Stimulated activated CD4-positive, alpha-beta T cell treated with anti-CD3 and anti-CD28 coated beads, Interleukin-4, amount 100 ng/mL, for 48 hours (primary cell): ENCODE results near the gene ITPRIPL1.
"Not testable (repeated sequence)": the region's sequence is repeated elsewhere in the genome, so short reads cannot be mapped to it uniquely, and the experiment has no call there.

Experiments
- DNase-seq, 2 donors: peaks; one replicate each; pipeline ENCODE4 v3.0.0-alpha.2; 2020; ENCODE audit warnings: low read depth in 2 of 2

Gene ITPRIPL1

GRCh38 chr2:96325041-96325883 lies at the start of gene ITPRIPL1:
Gene ITPRIPL1, plus strand, starts transcription at chr2:96325317. Its CDS starts 523 bp downstream, at chr2:96325840.
- DNase-seq, result peak in 1 of 2 donors; percentile 48

GRCh38 chr2:96276787-96277499 lies 48.2 kb upstream of the ITPRIPL1 start:
- DNase-seq, result no peak

- no peak for DNase-seq
These were observed 37.8 kb upstream of the ITPRIPL1 start for GRCh38 chr2:96287273-96287856.

GRCh38 chr2:96291751-96292150 lies 33.4 kb upstream of the ITPRIPL1 start:
- no peak for DNase-seq

- not testable (repeated sequence) for DNase-seq
These were observed 30.8 kb upstream of the ITPRIPL1 start for GRCh38 chr2:96294271-96294670.

GRCh38 chr2:96296925-96297324 lies 28.2 kb upstream of the ITPRIPL1 start:
- DNase-seq, result no peak

- DNase-seq, result no peak
These were observed 23.3 kb upstream of the ITPRIPL1 start for GRCh38 chr2:96301865-96302264.

GRCh38 chr2:96304606-96305005 lies 20.5 kb upstream of the ITPRIPL1 start:
- DNase-seq, result no peak

- DNase-seq, result peak; percentile 86 to 90
These were observed 19.8 kb upstream of the ITPRIPL1 start, which contains the start of gene SNRNP200 for GRCh38 chr2:96305091-96305978. Gene SNRNP200, minus strand, starts transcription at chr2:96305546. Its CDS starts 109 bp downstream, at chr2:96305437.

- no peak for DNase-seq
These were observed 19.2 kb upstream of the ITPRIPL1 start for GRCh38 chr2:96305979-96306308.

- DNase-seq, result no peak
These were observed 18.7 kb upstream of the ITPRIPL1 start for GRCh38 chr2:96306370-96306769.

- DNase-seq, result no peak
These were observed 16.9 kb upstream of the ITPRIPL1 start for GRCh38 chr2:96308248-96308647.

GRCh38 chr2:96315005-96315399 lies 10.1 kb upstream of the ITPRIPL1 start:
- no peak for DNase-seq

GRCh38 chr2:96315400-96316071 lies 9.6 kb upstream of the ITPRIPL1 start:
- DNase-seq, result no peak

- DNase-seq, result no peak
These were observed 8.1 kb upstream of the ITPRIPL1 start for GRCh38 chr2:96316999-96317398.

GRCh38 chr2:96317584-96317997 lies 7.5 kb upstream of the ITPRIPL1 start:
- DNase-seq, result no peak

- no peak for DNase-seq
These were observed 6.4 kb upstream of the ITPRIPL1 start for GRCh38 chr2:96318723-96319122.

- no peak for DNase-seq
These were observed 5.7 kb upstream of the ITPRIPL1 start for GRCh38 chr2:96319396-96319795.

GRCh38 chr2:96320326-96320725 lies 4.8 kb upstream of the ITPRIPL1 start:
- no peak for DNase-seq

GRCh38 chr2:96320728-96321622 lies 4.1 kb upstream of the ITPRIPL1 start:
- no peak for DNase-seq
